Measurements from ENCODE around the gene COL5A2.

The COL5A2 gene

DNA sequence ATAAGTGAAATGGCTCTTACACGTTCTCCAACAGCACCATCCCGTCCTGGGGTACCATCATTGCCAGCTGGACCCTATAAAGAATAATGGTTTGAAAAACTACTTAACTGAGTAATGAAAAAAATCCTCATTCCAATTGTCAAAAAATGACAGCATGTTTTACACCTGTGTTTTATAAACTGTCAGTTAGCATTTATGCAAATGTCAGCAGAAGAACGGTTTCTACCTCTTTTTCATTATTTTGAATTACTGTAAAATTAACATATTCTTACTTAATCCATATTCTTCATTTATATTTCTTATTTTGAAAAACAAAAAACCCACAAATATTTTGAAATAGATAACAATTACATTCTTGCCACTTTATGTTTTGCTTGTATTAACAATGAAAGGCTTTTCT, 131.4 kb downstream of the COL5A2 start:
- no peak for DNase-seq (ENCODE audit: low read depth)

GRCh38 chr2:189047171-189047888, 132.2 kb downstream of the COL5A2 start:
- DNase-seq (ENCODE audit: low read depth), result no peak

DNA sequence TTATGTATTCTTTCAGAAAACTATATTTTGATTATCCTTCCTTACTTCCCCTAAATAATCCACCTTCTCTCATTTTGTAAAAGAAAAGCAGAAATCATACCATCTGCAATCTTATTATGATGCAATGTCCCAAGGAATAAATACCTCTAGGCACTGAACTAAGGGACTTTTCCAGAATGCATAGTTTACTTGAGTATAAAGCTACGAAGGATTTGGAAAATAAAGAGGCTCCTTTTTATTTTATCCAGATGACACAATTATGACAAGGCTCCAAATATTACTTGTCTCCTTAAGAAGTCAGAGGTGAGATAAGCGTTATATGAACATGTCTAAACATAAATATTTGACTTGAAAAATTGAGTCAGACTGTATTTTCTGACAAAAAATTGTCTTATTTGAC, 133.2 kb downstream of the COL5A2 start:
- no peak for DNase-seq (ENCODE audit: low read depth)

DNA sequence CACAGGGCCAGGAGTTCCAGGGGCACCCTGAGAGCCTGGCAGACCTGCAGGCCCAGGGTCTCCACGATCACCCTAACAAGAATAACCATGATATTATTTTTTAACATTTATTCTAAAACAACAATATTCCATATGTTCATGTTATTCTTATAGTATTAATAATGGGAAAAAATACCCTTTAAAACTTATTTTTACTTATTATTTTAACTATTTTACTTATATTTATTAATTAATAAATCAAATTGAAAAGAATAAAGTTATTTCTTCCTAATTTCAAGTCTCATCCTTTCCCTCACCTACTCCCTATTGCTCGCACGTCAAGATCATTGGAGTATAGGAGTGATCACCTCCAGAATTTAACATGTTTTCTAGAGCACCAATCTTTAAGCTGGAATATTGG, 133.7 kb downstream of the COL5A2 start:
- DNase-seq (ENCODE audit: low read depth), result no peak

GRCh38 chr2:189037518-189037917, 142.0 kb downstream of the COL5A2 start:
- DNase-seq (ENCODE audit: low read depth), result no peak

DNA sequence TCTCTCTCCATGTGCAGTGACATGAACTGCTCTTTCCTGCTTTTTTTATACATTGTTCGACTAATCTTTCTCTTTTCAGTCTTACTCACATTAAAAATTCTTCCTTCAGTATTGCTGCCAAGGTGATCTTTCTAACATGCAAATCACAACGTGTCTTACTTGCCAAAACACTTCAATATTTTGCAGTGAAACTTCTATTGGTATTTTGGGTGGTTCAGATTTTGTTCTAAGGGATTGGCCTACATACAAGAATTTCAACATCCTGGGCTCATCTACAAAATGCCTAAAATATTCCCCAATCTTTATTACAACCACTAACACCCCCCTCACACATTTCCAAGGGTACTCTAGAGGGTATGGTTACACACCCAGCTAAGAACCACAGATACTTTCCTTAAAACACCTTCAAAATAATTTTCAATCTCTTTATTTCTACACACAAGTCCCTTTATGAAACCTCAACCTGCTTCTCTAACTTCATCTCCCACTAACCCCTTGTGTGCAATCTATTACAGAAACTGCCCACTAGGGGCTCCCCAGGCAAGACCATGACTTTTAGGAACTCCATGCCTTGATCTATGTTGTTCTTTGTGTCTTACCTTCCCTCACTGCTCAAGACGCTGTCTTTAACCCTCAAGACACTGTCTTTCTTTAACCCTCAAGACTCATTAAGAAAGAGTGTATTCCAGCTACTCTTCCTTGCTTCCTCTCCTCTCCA, 154.5 kb downstream of the COL5A2 start:
- no peak for DNase-seq (ENCODE audit: low read depth)

- no peak for DNase-seq (ENCODE audit: low read depth)
Observed at GRCh38 chr2:189022492-189022891, 157.1 kb downstream of the COL5A2 start.

- no peak for DNase-seq (ENCODE audit: low read depth)
Observed at GRCh38 chr2:189022053-189022481, 157.5 kb downstream of the COL5A2 start.

DNA sequence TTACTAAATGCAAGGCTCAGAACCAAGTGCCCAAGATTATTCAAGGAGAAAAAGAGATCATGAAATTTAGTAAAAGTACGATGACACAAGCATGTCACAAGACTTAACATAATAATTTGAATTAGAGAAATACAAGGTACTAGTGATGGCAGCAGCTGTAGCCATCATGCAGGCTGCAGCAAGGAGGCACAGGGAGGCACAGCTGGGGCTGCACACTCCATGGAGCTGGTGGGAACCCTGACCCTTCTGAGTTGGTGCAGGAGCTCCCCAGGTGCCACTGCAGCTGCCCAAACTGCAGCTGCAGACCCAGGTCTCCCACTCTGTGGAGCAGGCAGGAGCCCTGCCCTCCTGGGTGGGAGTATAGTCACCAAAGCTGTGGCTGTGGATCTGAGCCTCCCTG, 159.4 kb downstream of the COL5A2 start:
- no peak for DNase-seq (ENCODE audit: low read depth)

- no peak for DNase-seq (ENCODE audit: low read depth)
Observed at GRCh38 chr2:189018631-189019030, 160.9 kb downstream of the COL5A2 start.

DNA sequence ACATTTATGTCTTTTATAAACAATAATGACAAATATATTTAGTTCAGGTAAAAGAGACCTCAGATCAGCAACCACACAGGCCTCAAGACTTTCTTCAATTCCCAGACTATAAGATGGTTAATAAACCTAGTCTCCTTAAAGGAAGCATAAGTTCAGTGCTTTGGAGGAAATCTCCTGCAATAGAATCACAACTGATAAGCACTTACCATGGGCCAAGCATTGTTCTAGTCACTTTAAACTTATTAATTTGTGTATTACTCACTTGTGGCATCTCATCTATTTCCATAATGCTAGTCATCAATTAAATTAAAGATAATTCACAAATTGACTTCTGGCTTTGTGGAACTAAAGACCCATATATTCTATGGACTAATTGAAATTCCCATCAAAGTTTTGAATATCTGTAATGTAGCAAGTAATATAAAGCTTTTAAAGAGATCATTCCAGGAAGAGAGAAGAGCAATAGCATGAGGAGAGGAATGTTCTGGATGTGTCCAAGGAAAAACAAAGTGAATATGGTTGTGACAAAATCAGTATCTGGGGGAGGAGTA, 163.2 kb downstream of the COL5A2 start:
- DNase-seq (ENCODE audit: low read depth), result no peak

DNA sequence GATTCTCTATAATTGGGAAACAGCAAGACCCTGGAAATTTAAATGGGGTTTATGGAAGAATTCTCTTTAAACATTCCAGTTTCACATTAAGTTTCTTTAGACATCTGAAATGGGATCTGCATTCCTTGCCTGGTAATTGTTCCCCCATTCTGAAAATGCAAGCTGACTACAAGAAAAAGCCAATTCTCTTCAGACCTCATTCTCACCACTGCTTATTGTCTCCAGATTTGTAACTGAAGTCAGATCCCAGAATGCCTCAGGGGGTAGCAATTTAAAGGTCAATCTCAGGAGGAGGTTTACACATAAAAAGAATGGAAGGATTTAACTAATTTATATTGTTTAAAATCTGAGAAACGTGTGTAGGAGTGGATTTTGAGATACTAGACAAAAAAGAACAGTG, 164.2 kb downstream of the COL5A2 start:
- DNase-seq (ENCODE audit: low read depth), result no peak

DNA sequence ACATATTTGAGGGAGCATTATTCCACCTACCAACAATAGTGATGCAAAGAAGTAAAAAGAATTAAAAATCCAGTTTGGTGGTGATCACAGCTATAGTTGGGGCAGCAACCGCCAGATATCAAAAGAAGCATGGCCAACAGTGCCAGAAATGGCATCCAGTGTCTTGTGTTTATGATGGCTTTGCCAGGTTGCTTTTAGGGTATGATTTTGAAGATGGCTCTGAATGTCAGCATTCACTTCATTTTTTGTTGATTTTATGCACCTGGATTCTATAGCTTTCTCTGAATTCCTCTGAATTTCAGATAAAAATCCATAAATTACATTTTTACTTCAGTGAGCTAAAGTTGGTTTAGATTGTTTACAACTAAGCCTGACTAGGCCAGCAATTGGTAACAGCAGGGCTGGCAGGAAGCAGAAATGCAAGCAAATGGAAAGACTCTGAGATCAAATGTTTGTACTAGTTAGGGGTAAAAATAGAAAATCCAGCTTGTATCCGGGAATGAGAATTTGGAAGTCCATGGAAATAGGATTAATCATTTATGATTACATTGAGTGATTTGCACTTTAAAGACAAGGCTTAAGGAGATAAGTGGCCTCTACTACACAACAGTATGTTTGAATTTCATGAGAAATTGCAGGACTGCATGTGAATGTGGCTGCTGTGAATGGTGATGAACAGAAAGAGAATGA, 165.0 kb downstream of the COL5A2 start:
- no peak for DNase-seq (ENCODE audit: low read depth)

GRCh38 chr2:189013671-189014448, 165.7 kb downstream of the COL5A2 start:
- DNase-seq (ENCODE audit: low read depth), result no peak

DNA sequence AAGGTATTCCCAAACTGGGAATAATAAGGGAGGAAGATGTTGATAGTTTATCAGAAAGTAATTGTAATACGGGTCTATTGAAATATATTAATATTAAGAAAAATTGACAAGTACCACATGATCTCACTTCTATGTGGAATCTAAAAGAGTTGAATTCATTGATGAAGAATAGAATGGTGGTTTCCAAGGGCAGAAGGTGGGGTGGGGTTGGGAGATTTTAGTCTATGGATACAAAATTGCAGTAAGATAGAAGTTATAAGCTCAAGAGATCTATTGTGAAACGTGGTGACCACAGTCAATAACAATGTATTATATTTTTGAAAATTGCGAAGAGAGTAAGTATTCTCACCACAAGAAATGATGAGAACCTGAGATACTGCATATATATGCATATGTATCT, 166.5 kb downstream of the COL5A2 start:
- no peak for DNase-seq (ENCODE audit: low read depth)

DNA sequence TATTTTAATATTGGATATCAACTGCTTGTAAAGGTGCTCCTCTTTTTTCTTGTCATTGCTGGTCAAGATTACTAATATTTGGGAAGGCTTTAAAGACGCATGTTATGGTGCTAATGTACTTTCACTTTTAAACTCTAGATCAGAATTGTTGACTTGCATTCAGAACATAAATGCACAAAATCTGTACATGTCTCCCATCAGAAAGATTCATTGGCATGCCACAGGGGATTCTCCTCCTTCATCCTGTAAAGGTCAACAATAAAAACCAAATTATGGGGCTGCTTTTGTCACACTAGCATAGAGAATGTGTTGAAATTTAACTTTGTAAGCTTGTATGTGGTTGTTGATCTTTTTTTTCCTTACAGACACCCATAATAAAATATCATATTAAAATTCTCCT, 167.2 kb downstream of the COL5A2 start:
- no peak for DNase-seq (ENCODE audit: low read depth)

- no peak for DNase-seq (ENCODE audit: low read depth)
Observed at GRCh38 chr2:189010536-189010935, 169.0 kb downstream of the COL5A2 start.

- DNase-seq (ENCODE audit: low read depth), result no peak
Observed at GRCh38 chr2:189008555-189009262, 170.9 kb downstream of the COL5A2 start.

DNA sequence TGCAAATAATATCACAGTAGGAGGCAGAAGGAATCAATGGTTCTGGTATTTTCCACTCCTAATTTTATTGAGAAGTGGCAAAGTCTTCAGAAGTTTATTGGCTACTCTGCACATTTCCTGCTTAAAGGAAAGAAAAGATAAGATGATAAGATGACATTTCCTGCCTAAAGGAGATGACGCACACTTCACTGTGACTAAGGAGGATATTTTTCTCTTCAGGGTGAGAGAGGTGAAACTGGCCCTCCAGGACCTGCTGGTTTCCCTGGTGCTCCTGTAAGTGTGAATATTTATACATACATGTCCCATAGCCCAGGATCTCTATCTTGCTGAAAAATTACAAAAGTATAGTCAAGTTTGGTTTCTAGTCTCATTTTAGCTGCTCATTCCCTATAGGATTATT, 177.5 kb downstream of the COL5A2 start:
- no peak for DNase-seq (ENCODE audit: low read depth)

- no peak for DNase-seq (ENCODE audit: low read depth)
Observed at GRCh38 chr2:189000221-189000620, 179.3 kb downstream of the COL5A2 start.

- no peak for DNase-seq (ENCODE audit: low read depth)
Observed at GRCh38 chr2:188997263-188997662, 182.3 kb downstream of the COL5A2 start.

Measured in stimulated activated CD8-positive, alpha-beta memory T cell treated with anti-CD3 and anti-CD28 coated beads, Interleukin-15, amount 100 ng/mL, for 24 hours (primary cell).